GM19025 (cell line): ENCODE measurements around the gene C10orf105.

Experiments
- ATAC-seq: cut with Tn5 transposase; IDR thresholded peaks from one replicate; pipeline ENCODE4 v1.9.1; 2021; ENCODE audit warnings: mild to moderate bottlenecking, low read depth, moderate library complexity; ENCODE audit not compliant: unreplicated experiment

The C10orf105 gene

DNA sequence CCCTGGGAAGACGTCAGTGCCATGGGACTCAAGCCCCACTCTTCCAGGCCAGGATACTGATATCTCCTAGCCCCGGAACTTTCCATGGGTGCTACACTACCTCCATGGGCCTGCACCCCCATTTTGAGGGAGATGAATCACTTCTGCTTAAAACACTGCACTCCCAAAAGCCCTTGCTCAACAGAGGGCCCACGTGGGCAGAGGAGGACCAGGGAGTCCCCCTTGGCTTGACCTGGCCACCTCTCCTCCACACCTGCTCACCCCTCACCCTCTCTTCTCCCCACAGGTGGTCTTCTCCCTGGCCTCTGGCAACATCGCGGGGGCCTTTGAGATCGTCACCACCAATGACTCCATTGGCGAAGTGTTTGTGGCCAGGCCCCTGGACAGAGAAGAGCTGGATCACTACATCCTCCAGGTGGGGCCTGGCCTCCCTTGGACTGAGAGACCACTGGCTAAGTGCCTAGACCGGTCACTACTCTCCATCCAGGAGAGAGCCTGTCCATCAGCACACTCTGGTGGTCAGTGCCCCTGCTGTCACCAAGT is 19.9 kb upstream of the C10orf105 start:
- ATAC-seq, result no peak

GRCh38 chr10:71737834-71738197 is 18.2 kb upstream of the C10orf105 start:
- no peak for ATAC-seq

- ATAC-seq, result no peak
Observed at GRCh38 chr10:71737001-71737833, 17.6 kb upstream of the C10orf105 start.

GRCh38 chr10:71736570-71736952 is 17.0 kb upstream of the C10orf105 start:
- ATAC-seq, result no peak

DNA sequence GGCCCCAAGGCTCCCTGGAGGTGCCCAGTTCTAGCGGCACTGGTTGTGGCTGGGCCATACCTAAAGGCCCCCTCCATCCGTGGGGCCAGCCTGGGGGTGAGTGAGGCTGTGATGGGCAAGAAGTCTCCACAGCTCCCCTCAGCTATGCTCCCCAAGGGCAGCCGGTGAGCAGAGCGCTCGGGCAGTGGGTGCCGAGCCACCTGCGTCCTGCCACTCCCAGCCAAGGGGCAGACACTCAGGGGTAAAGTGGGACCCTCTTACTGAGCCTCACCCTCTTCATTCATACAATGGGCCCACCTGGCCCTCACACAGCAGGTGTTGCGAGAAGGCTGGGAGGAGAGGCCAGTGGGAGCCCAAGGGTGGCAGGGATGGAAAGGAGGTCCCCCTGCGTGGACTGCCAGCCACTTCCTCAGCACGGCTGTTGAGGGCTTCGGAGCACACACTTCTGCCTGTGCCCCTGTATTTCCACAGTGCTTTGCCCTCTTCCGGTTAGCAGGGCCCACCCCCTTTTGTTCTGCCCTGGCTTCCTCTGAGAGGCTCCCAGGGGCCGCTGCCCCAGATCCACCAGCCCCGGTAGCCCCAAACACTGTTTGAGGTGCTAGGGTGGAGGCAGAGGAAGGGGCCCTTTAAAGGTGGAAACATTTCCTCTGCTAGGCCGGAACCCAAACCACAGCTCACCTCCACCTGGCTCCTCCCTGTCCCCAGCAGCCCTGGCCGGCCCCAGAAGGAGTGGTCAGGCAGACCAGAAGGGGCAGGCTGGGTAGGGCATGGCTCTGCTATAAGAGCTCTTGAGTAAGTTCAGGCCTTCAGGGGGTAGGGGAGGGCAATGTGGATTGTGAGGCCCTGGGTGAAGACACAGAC is 16.4 kb upstream of the C10orf105 start:
- no peak for ATAC-seq

- no peak for ATAC-seq
Observed at GRCh38 chr10:71734797-71735196, 15.2 kb upstream of the C10orf105 start.

- no peak for ATAC-seq
Observed at GRCh38 chr10:71731791-71732190, 12.2 kb upstream of the C10orf105 start.

DNA sequence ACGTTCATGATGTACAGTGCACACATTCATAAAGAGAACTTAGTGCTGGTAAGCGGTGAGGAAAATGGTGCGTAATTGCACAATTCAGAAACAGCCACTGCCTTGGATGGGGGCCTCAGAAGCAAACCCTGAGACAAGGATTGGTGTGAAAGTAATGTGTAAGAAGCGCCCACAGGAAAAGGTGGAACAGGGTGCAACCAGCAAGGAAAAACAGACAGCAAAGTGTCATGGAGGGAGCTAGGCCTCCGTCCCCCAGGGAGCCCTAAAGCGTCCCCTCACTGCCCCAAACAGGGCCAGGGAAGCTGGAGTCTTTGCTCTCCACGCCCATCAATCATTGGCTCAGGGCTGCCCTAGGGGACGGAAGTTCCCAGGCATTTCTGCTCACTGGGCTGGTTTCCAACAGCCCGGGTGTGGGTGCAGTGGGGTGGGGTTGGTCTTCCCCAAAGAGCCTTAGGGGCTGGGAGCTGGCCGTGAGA is 9.6 kb upstream of the C10orf105 start:
- no peak for ATAC-seq

DNA sequence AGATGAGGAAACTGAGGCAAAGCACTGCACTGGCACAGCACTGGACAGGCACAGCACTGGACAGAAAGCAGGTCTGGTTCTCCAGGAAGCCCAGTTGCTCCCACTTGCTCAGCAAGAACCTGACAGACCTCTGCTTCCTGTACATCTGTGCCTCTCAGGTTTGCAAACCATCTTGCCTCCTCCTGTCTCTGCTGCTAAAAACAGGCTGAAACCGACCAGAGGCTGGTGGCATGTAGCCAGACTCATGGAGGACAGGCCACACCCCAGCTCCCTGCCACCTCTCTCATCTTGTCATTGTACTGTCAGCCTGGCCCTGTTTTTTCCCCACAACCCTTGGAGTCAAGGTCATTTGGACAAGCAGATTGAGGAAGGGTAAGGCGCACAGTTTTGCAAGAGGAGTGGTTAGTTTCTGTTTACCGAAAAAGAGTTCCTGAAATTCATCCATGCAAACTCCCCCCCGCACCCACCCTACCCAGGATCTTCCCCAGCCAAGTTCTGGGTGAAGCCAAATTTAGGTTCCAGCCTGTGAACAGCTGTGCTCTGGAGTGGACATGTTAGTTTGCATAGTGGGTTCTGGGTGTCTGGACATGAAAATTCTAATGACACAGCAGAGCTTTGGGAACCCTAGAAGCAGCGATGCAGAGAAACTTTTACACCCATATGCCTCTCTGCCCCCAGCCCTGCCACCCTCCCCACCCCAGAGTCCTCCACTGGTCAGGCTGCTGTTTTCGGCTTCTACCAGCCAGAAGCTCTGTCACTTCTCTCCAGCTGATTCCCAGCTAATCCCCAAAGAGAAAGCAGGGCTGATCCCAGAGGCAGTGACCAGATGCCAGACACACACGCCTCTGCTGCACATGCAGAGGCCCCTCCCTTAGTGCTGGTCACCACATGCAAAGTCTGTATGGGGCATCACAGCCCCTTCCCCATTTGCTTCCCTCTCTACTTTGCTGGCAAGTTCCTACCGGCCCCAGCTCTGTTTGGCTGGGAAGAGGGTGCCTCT is 8.5 kb upstream of the C10orf105 start:
- peak; percentile 54 for ATAC-seq

DNA sequence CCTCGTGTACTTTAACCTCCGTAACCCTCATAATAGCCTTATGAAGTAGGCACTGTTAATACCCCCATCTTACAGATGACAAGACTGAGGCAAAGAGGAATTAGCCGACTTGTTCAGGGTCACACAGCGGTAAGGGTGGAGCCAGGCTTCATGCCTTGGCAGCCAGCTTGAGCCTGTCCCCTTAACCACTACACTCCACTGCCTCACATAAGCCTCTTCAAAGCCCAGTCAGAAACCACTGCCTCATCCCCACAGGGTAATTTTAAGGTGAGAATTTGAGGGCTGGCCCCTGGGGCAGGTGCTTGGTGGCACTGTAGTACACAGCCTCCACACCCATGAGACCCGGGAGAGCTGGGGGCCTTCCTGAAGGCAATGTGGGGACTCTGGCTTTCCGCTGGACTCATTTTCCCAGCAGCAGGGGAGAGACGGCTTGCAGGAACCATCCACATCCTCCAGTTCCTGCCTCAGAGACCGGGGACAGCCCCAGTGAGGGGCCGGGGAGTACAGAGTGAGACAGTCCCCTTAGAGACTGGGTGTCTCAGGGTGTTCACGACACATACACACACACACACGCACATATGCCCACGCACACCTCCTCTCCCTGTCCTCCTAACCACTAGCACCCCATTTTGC is 7.6 kb upstream of the C10orf105 start:
- peak; percentile 38 for ATAC-seq

- ATAC-seq, result no peak
Observed at GRCh38 chr10:71726580-71727104, 7.1 kb upstream of the C10orf105 start.

DNA sequence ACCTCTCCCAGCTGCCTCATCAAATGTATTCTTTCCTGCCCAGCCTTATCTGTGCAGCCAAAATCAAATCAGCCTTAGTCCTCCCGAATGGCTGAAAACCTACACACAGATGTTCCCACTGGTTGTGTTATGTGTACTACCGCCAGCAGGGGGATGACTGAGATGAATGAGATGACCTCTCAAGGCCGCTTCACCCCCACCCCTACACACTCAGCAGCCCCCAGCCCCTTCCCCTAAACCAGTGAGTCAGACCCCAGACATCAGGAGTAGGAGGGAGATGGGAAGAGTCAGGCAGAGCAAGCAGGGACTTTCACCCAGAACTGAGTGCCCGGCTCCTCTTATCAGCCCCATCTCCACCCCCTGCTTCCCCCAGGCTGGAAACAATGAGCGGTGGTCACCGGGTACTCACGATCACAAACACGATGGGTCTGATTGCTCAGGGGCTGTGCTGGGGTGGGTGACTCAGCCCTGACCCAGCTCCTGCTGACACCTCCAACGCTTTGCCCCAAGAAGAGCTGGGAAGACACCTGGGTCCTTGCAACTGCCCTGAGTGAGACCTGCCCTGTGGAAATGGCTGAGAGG is 6.5 kb upstream of the C10orf105 start:
- ATAC-seq, result no peak

DNA sequence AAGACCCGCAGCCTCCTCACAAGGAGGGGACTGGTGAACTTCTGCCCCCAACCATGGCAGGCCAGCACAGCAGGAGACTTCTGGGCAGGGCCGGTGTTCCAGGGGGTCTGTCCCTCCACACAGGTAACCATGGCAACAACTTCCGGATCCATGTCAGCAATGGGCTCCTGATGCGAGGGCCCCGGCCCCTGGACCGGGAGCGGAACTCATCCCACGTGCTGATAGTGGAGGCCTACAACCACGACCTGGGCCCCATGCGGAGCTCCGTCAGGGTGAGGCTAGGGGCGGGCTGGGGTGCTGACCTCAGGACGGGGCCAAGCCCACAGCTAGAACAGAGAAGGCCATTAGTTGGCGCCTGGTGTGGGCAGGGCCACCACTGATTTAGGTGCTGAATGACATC is 5.7 kb upstream of the C10orf105 start:
- ATAC-seq, result no peak

DNA sequence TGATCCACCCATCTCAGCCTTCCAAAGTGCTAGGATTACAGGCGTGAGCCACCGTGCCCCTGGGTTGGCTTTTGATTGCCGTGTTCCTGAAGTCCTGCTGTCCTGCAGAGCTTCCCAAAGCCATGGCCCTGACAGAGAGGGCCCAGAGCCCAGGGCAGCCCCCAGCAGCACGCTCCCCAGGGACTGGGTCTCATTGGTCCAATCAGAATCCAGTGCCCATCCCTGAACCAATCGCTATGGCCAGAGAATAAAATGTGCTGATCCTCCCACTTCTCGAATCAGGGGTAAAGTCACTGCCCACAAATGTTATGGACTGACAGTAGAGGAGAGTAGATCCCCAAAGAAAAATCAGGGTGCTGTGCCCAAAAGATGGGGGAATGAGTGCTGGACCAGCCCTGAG is 5.0 kb upstream of the C10orf105 start:
- ATAC-seq, result no peak

DNA sequence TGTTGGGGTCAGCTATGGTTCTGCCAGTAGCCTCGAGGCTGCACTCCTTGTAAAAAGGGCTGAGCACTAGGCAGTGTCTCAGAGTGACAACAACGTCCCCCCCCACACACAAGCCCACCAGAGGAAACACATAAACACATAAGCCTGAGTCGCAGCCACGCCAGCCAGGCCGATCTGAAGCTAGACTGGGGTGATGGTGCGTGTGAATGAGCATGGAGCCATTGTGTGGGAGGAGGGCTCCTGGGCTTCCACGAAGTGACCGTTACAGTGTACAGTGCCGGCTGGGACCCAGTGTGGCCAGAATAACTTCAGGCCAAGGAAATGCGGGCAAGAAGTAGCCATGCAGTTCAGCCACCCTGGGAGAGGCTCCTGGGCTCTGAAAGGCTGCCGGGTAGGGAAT is 3.7 kb upstream of the C10orf105 start:
- no peak for ATAC-seq

DNA sequence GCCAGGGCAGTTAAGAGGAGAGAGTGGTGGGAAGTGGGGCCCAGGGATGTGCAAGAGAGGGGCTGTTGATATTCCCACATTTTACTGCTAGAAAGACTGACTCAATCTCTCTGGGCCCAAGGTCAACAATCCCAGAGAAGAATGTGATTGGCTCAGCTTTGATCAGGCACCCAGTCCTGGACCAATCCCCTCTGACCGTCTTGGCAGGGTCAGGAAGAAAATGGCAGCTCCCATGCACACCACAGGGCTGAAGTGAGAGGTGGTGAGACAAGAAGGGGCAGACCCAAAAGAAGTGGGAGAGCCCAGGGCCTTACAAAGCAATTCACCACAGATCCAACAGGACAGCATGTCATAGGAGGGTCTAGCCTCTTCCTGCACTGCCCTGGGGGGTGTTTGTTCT is 3.3 kb upstream of the C10orf105 start:
- ATAC-seq, result no peak

DNA sequence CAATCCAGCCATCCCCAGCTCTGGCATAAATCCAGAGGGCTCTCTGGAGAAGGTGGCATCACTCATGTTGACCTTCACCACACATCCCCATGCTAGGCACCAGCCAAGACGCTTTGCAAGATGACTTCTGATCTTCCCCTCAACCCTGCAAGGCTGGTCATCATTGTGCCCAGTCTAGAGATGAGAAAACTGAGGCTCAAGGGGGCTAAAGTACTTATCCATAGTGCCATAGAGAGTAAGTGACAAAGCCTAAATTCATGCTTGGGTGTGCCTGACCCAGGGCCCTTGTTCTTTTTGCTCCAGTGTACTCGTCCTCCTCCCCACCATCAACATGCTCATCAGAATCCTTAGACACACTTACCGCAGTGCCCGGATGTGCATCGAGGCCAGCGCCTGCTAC is 1.7 kb upstream of the C10orf105 start:
- ATAC-seq, result no peak

GRCh38 chr10:71720288-71720687 is 710 bp upstream of the C10orf105 start:
- no peak for ATAC-seq

DNA sequence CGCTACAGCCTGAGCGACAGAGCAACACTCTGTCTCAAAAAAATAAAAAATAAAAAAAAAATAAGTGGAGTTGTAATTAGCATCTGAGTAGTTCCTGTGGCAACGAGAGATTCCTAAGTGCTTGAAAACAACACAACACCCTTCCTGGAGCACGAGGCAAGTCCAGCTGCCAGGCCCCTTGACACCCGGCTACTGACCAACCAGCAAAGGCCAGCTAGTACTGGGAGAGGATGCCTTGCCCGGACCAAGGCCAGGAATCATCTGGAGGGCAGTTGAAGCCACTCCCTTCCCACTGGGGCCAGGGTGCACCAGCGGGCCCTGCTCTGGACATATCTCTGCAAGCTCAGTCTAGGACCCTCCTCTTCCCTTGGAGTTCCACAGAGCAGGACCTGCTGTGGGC is 536 bp downstream of the C10orf105 start:
- ATAC-seq, result no peak
